HG03439 (cell line): Measurements from ENCODE around the gene ZBTB20.

Source experiments
- ATAC-seq: cut with Tn5 transposase; IDR thresholded peaks from one replicate; pipeline ENCODE4 v1.9.1; 2021; ENCODE audit warnings: mild to moderate bottlenecking, moderate library complexity; ENCODE audit not compliant: unreplicated experiment

Gene ZBTB20

DNA sequence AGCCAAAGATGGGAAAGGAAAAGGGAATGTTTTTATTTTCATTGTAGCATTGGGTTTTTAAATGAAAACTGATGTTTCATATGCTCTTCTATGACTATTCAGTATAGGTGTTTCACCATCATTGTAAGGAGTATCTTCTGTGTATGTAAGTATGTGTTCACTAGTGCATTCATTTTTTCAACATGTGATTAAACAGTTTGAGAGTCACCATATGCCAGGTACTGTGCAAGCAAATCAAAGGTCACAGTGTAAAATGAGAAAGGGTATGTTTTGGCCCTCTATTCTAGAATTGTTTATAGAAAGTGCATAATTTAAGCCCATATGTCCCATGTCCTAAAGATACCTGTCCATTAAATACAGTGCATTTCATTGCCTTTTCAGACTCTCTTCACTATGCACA, 207.2 kb downstream of the ZBTB20 start:
- no peak for ATAC-seq

DNA sequence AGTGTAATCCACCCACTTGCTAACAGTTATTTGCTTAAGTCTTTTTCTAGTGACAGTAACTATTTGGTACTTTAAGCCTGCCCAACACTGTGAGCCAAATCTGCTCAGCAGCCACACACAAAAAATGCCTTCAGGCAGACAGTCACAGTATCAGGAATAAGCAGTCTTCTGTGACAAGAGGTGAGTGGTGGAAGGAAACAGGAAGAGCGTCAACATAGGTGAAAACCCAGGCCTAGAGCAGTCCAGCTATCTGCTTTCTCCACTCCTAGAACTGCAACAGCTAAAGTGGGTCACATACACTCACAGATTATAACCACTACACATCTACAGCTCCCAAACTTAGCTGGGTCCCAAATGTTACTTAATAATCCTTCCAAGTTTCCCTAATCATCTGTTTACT, 213.7 kb downstream of the ZBTB20 start:
- no peak for ATAC-seq

DNA sequence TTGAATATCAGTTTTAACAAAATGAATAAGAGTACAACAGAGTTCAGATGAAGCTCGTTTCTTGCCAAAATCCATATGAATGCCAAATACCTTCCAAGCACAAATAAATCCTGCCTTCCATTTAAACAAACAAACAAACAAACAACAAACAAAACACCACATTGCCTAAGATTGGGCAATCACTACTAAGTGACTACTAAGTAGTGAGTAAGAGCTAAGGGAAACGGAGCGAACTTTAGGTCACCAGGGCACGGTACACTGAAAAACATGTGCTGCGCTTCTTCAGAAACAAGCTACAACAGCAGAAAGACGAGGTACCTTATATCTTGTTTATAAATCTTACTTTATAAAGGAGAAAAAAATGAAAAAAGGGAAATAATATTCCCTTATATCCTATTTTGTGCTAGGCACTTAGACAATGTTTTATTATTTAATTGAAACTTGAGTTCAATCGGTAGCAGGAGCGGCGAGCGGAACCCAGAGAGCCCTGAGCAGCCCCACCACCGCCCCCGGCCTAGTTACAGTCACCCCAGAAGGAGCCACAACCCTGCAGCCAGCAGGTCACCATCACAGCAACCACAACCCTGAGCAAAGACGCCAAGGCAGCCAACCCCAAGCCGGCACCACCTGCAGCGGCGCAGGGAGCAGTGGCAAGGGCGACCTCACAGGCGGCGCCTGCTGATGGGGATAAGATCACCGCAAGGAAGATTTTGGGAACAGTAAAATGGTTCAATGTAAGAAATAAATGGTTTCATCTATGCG, 216.9 kb downstream of the ZBTB20 start:
- ATAC-seq: no peak

DNA sequence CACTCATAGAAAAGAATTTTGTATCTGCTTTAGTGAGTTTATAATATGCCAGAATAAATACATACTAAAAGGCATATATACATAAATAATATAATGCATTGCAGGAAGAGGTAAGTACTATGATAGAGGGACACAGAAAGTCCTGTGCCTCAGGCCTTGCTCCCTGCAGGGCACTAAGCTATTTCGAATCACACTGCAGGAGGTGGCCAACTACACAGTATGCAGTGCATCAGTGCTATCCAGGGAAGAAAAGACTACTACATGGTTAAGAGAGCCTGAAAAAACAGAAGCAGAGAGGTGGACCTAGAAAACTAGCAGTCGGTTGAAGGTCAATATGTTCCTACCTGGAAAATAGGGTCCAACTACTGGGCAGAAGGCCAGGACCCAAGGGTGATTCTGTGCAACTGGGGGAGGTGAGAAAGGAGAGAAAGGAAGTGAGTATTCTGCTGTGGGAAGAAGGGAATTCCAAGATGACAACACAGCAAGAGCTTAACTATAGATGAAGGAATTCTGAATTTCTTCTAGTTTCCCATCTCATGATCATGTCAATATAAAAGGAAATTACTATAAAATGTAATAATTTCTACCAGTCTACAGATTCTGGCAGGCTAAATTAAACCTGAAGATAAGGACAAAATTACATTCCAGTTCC, 218.0 kb downstream of the ZBTB20 start:
- ATAC-seq: no peak

DNA sequence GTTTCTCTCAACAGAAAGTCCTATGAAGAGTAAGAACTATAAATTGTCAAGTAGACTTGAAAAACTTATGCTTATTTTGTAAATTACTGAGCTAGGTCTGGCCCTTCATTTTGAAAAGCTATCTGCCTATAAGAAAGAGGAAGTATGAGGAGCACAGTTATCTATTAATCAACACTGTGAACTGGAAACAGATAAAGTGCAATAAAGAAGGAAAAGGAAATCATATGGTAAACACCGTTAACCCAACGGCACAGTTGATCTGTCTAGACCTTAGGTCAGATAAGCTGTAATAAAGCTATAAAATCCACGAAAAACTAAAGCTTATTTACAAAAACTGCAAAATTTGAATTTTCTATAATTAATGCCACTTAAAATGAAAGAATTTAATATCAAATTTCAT, 242.5 kb downstream of the ZBTB20 start:
- ATAC-seq: no peak

DNA sequence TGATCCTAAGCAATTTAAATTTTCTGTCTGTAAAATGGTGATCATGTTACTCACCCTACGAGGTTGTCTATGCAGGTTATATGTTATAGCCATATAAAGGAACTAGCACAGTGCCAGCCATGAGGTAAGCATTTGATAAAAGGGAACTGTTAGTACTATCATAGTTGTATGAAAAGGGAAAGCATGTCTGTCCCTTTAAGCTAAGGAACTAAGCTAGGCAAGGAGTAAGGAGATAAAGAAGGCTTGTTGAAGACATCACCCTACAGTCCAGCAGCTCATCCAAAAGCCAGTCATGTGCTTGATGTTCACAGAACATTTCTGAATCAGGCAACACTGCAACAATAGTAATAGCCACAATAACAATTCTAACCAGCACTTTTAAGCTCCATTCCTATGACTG, 243.9 kb downstream of the ZBTB20 start:
- ATAC-seq: no peak

DNA sequence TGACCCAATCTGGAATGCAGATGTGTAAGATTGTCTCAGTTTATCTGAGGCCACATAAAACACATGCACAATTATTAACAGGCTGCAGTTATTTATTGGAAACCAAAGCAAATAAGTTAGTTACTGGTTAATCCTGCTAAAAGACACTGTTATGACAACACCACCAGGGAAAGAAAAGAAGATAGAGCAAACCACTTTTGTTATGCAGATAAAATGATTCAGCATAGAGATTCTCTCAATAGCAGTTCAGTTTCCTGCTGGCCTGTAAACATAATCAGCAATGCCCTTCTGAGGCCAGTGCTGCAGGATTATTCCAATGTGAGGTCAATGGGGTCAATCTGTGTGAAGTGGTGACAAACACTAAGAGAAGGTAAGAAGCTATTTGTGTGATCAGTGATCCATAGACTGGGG, 244.4 kb downstream of the ZBTB20 start:
- ATAC-seq: no peak

DNA sequence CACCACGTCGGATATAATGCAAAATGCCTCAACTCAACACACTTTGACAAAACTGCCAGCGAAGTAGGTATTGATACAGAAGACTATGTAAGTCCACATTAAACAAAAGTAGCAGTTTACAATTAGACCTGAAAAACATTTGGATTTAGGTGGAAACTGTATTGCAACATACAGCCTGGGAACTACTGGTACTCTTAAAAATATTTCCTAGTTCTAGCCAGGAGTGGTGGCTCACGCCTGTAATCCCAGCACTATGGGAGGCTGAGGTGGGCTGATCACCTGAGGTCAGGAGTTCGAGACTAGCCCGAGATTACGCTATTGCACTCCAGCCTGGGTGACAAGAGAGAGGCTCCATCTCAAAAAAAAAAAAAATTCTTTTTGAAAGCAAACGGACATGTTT, 246.2 kb downstream of the ZBTB20 start:
- ATAC-seq: no peak

DNA sequence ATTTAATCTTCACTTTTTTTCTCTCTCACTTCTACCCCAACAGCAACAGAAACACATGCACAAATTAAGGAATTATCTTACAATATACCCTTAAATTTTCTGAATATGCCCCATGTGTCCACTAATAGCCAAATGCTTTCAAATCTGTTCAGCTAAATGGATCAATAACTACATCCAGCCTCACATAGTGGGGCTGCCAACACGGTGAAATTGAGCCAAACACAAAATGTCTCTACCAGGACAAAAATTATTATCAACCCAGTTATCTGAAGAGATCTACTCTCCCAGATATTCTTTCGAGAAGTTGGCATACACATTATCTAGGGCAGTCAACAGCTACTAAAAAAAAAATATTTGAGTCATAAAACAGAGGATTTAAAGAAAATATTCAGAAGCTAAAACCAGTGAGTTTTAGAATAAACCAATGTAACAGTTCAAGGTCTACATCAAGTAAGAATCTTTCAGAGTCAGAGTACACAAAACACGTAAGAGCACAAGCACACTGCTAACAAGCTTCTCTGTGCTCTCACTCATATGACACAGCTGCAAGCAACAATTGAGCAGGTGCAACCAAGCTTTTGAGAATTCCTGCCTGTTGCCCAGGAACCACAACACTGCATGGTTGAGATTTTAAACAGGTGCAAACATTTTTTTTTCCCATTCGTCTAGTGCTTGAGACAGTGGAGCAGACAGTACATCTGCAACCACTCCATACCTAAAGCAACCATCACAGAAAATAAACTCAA, 247.7 kb downstream of the ZBTB20 start:
- no peak for ATAC-seq

DNA sequence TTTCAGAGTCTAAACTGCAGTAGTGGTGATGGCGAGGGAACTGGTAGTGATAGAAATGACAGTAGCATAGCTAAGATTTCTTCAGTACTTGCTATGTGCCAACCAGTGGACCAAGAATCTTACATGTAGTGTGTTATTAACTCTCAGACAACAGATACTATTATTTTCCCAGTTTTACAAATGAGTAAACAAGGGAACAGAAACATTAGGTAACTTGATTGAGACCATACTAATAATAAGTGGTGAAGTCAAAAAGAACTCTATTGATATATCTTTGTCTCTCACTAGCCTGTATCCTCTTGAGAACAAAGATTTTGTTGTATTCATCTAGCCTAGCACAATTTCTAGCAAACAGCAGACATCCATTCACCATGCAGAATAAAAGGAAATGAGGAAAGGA, 250.1 kb downstream of the ZBTB20 start:
- no peak for ATAC-seq

DNA sequence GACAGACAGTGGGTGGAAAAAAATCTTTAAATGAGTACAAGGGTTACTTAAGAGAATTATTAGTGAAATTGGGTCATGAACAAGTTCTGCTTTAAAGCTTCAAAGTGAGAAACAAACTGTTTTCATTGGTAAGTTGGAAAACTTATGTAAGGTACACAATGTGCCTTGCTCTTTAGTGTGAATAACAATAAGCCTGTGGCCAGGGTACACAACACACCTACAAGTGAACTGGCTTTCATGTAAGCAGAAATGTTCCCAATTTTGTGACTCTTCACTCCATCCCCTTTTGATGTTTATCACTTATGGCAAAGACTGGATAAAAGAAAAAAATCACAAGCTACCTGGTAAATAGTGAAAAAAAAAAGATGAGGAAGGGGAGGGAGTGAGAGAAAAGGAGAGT, 253.7 kb downstream of the ZBTB20 start:
- ATAC-seq: no peak

DNA sequence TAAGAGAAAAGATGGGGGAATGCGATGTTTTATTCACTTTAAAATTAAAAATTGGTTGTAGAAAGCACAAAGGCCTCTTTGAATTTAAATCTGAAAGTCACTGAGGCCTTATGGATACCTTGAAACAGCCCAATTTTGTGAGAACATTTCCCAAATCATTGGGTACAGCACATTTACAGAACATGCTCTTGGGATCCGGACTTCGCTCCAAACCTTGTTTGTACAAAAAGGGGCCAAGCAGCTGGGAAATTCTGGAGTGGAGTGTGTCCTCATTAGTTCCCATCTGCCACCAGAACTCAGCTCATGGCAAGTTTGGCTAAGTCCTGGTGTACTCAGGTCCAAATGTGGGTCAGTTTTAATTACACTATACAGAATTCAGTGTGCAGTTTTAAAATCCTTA, 254.2 kb downstream of the ZBTB20 start:
- ATAC-seq: no peak

DNA sequence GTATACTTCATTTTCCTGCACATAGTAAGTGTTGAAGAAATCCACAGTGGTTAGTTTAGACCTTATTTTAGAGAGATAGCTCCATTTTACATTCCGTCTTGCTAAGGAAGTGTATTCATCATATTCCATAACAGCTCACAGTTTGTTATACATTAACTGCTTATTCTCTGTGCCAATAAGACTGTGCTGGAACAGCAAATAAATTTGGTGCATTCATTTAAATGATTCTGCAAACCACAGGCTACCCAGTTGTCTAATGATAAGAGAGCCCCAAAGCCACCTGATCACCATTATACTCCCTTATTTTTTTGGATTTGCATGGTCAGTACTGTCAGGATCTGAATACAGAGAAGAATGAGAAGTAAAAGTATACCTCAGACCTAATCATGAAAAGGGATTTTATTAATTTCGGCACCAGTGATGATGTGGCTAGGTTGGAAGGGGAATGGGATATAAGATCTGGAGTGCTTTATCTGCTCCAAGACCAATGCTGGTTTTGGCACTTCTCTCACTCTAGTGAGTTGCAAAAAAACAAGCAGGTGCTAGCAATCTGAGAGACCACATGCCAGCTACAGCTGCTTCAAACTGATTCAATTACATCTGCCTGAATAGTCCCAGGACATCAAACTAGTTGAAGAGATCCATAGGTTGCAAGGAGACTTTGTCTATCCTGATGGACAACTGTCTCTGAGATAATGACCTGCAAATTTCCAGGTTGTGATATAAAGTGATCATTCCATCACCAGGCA, 254.8 kb downstream of the ZBTB20 start:
- no peak for ATAC-seq

DNA sequence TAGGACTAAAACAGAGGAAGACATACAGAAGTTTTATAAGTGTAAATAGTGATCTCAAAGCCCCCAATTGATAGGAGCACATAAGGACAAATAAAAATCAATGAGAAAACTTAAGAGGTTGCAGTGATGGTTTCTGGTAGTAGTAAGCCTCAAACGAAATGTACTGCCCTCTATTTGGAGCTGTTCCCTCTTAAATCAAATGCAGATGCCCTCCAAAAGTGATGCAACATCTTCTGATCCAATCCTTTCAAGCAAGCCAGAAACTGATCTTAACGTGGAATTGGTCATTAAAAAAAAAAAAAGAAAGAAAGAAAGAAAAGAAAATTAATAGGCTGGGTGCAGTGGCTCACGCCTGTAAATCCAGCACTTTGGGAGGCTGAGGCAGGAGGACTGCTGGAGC, 259.3 kb downstream of the ZBTB20 start:
- ATAC-seq: no peak

DNA sequence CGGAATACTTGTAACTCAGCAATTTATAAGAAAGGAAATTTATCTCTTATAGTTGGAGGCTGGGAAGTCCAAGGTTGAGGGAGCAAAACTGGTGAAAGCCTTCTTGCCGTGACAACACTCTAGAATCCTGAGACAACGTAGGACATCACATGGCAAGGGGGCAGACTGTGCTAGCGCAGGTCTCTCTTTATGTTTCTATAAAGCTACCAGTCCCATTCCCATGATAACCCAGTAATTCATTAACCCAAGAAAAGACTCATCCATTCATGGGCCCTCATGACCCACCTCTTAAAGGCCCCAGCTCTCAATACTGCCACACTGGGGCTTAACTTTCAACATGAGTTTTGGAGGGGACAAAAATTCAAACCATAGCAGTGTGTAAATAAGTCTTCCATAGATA, 260.2 kb downstream of the ZBTB20 start:
- no peak for ATAC-seq

DNA sequence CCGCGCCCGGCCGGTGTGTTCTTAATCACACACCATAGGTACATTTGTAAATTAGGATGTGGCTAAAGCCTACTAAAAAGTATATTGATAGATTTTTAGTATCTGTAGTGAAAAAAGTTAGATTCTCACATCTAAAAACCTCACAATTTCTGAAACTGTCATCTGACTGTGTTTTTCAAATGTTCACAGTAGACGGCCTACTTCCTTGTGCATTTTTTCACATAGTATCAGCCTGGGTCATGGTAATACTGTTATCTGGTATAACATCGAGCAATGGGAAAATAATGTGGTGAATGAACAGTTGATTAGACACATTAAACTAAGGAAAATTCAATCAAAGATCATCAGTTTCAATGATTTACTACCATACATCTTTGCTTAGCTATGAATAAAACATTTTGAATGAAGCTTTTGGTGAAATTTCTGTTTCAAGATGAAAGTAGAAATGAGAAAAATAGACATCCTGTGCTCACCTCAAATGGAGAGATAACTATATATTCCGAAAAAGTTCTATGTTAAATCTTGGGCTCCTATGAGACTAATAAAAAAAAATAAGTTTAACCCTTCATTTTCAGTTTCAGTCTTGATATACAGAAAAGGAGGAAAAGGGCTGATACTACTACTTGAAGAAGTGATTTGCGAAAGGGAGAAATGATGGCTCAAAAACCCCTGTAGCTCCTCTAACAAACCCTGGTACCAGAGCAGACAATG, 262.7 kb downstream of the ZBTB20 start:
- ATAC-seq: no peak

DNA sequence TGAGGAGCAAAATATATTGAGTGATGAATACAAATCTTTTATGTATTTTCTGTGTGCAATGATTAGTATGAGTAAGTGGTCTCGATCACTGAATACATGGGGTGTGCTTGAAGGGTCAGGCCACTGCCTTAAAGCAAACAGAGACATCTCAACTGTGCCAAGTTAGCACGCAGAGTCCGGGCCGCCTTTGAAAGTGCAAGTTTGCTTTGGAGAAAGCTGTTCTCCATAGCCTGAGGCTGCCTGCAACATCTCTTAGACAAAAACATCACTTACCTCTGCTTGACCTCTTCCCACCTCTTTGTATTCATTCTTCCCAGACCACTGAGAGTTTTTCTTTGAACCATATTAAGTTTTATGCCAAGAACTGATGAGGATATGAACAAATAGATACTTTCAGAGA, 267.0 kb downstream of the ZBTB20 start:
- no peak for ATAC-seq

DNA sequence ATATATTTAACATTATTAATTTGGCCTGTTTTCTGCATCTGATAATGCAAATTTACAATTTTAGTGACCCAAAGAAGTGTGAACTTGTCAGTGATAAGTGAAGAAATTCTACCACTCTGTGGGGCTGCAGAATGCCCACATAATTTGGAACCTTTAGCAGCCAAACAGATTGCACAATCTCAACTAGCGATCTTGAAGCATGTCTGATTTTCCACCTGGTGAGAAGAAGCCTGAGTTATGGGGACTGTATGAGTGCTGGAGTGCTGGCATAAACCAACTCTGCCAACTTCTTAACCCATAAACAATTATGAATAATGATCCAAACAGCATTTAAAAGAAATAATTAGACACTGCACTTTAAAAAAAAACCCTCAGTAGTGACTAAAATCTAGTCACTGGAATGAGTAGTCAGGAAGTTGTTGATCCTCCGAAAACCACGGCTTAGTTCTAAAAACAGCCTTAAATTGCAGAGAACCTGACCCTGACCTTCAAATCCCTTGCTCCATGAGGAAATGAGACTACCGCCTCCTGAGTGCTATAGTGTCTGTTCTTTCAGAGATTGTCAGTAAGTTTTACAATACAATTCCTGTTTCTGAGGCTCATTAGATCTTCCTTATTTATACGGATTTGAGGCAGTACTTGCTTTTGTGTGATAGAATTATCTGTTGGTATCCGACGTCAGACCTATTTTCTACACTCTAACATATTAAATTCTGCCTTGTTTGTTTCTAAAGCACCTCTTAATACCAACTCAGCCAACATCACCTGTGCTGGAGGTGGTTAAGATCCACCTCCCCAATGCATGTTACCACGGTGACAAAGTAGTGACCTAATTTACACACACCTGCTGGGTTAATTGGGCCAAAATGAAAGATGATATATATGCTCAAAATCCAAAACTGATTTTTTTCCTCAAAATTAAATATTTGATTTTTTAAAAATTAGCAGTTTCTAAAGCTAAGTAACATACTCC, 267.7 kb downstream of the ZBTB20 start:
- ATAC-seq: no peak

DNA sequence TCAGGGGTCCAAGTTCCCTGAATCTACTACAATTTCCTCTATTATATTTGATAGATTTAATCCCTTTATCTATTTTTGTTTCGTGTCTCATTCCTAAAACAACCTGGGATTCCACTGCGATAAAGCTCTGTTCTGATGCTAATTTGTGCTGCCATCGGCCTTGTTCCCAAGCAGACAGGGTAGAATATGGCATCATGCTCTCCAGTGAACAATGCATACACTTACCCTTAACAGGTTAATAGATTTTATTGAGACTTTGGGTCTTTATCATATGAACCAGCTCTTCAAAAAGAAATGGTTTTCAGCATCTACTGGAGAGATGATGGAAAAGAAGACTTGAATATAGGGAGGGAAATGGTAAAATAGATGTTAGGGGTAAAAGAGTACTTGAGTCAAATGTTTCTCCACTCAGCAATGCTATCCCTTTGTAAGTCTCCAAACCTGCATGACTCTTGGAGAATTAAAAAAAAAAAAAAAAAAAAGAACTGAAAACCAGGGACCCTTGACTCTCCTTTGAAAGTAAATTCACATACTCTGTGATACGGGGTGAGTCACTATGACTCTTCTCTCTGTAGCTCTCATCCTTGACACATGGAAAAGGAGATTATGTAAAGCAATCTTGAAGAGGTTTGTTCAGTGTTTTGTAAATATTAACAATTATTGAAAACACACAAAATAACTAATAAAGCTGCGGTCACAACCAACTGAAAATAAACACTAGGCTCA, 268.8 kb downstream of the ZBTB20 start:
- no peak for ATAC-seq
